H9 (cell line): ENCODE data around the gene SCTR. TPM values are rescaled to one million over a fixed set of nuclear protein-coding genes. Genes with fewer than 3 reads are reported as not detected.

Source experiments
- DNase-seq: peaks from one replicate; pipeline ENCODE4 v3.0.0-alpha.2; 2017
- H2AFZ ChIP-seq: one replicate; pipeline ENCODE4 v1.6.1; 2013; ENCODE audit warnings: mild to moderate bottlenecking, low read length, control low read depth, moderate library complexity
- H2AK5ac ChIP-seq: 2 replicates; pipeline ENCODE4 v1.6.1; 2013; ENCODE audit warnings: low read length, control low read depth, mixed read lengths; ENCODE audit not compliant: insufficient read length
- H2BK120ac ChIP-seq: one replicate; pipeline ENCODE4 v1.6.1; 2013; ENCODE audit warnings: low read depth, mild to moderate bottlenecking, low read length, control low read depth, inconsistent platforms; ENCODE audit not compliant: poor library complexity, severe bottlenecking
- H2BK12ac ChIP-seq: 2 replicates; pipeline ENCODE4 v1.6.1; 2013; ENCODE audit warnings: low read length, control low read depth, mixed read lengths, low read depth; ENCODE audit not compliant: insufficient read length
- H2BK15ac ChIP-seq: 2 replicates; pipeline ENCODE4 v1.6.1; 2013; ENCODE audit warnings: low read depth, low read length, control low read depth
- H2BK20ac ChIP-seq: one replicate; pipeline ENCODE4 v1.6.1; 2013; ENCODE audit warnings: low read depth, mild to moderate bottlenecking, low read length, control low read depth, inconsistent platforms; ENCODE audit not compliant: poor library complexity, severe bottlenecking
- H2BK5ac ChIP-seq: 2 replicates; pipeline ENCODE4 v1.6.1; 2013; ENCODE audit warnings: low read length, control low read depth, mixed read lengths; ENCODE audit not compliant: insufficient read length
- H3K14ac ChIP-seq: 2 replicates; pipeline ENCODE4 v1.6.1; 2013; ENCODE audit warnings: low read length, control low read depth; ENCODE audit not compliant: insufficient read depth
- H3K18ac ChIP-seq: 2 replicates; pipeline ENCODE4 v1.6.1; 2013; ENCODE audit warnings: low read depth, mild to moderate bottlenecking, mixed read lengths, low read length, control low read depth; ENCODE audit not compliant: insufficient read length
- H3K23ac ChIP-seq: 2 replicates; pipeline ENCODE4 v1.6.1; 2013; ENCODE audit warnings: low read length, control low read depth, mixed read lengths, low read depth; ENCODE audit not compliant: insufficient read length
- H3K23me2 ChIP-seq: 2 replicates; pipeline ENCODE4 v1.6.1; 2013; ENCODE audit warnings: low read depth, mild to moderate bottlenecking, mixed read lengths, low read length, control low read depth; ENCODE audit not compliant: insufficient read length, poor library complexity, severe bottlenecking
- H3K27ac ChIP-seq: 2 replicates; pipeline ENCODE4 v1.5.1; 2013; ENCODE audit warnings: low read length, control low read depth, mixed read lengths, low read depth; ENCODE audit not compliant: insufficient read length
- H3K27me3 ChIP-seq: 2 replicates; pipeline ENCODE4 v1.6.1; 2013; ENCODE audit warnings: low read length, control low read depth, inconsistent platforms; ENCODE audit not compliant: insufficient read depth
- H3K4ac ChIP-seq: 2 replicates; pipeline ENCODE4 v1.6.1; 2013; ENCODE audit warnings: low read depth, mild to moderate bottlenecking, control low read depth, inconsistent platforms, low read length, moderate library complexity
- H3K4me1 ChIP-seq: 2 replicates; pipeline ENCODE4 v1.6.1; 2013; ENCODE audit warnings: low read length, control low read depth, inconsistent platforms; ENCODE audit not compliant: insufficient read depth
- H3K4me2 ChIP-seq: 2 replicates; pipeline ENCODE4 v1.6.1; 2013; ENCODE audit warnings: low read length, control low read depth, mixed read lengths; ENCODE audit not compliant: insufficient read length, insufficient read depth
- H3K56ac ChIP-seq: 2 replicates; pipeline ENCODE4 v1.6.1; 2013; ENCODE audit warnings: low read depth, mild to moderate bottlenecking, mixed read lengths, low read length, control low read depth; ENCODE audit not compliant: insufficient read length
- H3K79me1 ChIP-seq: 2 replicates; pipeline ENCODE4 v1.6.1; 2013; ENCODE audit warnings: low read depth, mild to moderate bottlenecking, moderate library complexity, low read length, control low read depth, inconsistent platforms; ENCODE audit not compliant: insufficient read depth, poor library complexity, severe bottlenecking
- H3K79me2 ChIP-seq: 2 replicates; pipeline ENCODE4 v1.6.1; 2013; ENCODE audit warnings: low read length, control low read depth, inconsistent platforms; ENCODE audit not compliant: insufficient read depth
- H3K9ac ChIP-seq: 2 replicates; pipeline ENCODE4 v1.6.1; 2013; ENCODE audit warnings: low read length, control low read depth, mixed read lengths; ENCODE audit not compliant: insufficient read length; ENCODE audit errors: extremely low read depth
- H3K9me3 ChIP-seq: one replicate; pipeline ENCODE4 v1.6.1; 2013; ENCODE audit warnings: low read depth, low read length, inconsistent platforms; ENCODE audit not compliant: control insufficient read depth
- H3T11ph ChIP-seq: one replicate; pipeline ENCODE4 v1.6.1; 2013; ENCODE audit warnings: mild to moderate bottlenecking, low read length, control low read depth, inconsistent platforms
- H4K20me1 ChIP-seq: one replicate; pipeline ENCODE4 v1.6.1; 2013; ENCODE audit not compliant: control insufficient read depth, insufficient read length, insufficient read depth
- H4K5ac ChIP-seq: 2 replicates; pipeline ENCODE4 v1.6.1; 2013; ENCODE audit warnings: low read depth, mild to moderate bottlenecking, mixed read lengths, low read length, control low read depth; ENCODE audit not compliant: insufficient read length
- H4K8ac ChIP-seq: replicated peaks from 2 replicates; pipeline ENCODE4 v1.6.1; 2013; ENCODE audit warnings: low read length, control low read depth, mixed read lengths, low read depth; ENCODE audit not compliant: insufficient read length
- H4K91ac ChIP-seq: 2 replicates; pipeline ENCODE4 v1.6.1; 2013; ENCODE audit warnings: low read depth, mild to moderate bottlenecking, moderate library complexity, mixed read lengths, low read length, control low read depth; ENCODE audit not compliant: insufficient read length
- H3K27ac Mint-ChIP-seq, 3 experiments: 2 replicates in 2 of 3; 3 replicates in 1 of 3; pipeline ENCODE4 v1.8.0; 2020 to 2021; ENCODE audit warnings: mixed read lengths in 3 of 3, mild to moderate bottlenecking in 1 of 3, moderate library complexity in 1 of 3
- H3K27me3 Mint-ChIP-seq: 2 replicates; pipeline ENCODE4 v1.8.0; 2021; ENCODE audit warnings: low read depth, mild to moderate bottlenecking, moderate library complexity, mixed read lengths
- H3K36me3 Mint-ChIP-seq, 3 experiments: 2 replicates in 2 of 3; 3 replicates in 1 of 3; pipeline ENCODE4 v1.8.0; 2020 to 2021; ENCODE audit warnings: low read depth in 3 of 3, mixed read lengths in 3 of 3; ENCODE audit not compliant: insufficient read depth in 1 of 3
- H3K4me1 Mint-ChIP-seq, 2 experiments: 2 replicates each; pipeline ENCODE4 v1.8.0; 2020; ENCODE audit warnings: mixed read lengths in 2 of 2
- H3K4me3 Mint-ChIP-seq, 2 experiments: 2 replicates in 1 of 2; 3 replicates in 1 of 2; pipeline ENCODE4 v1.8.0; 2020 to 2021; ENCODE audit warnings: mild to moderate bottlenecking in 2 of 2, mixed read lengths in 2 of 2, moderate library complexity in 1 of 2
- H3K9me3 Mint-ChIP-seq, 2 experiments: 2 replicates in 1 of 2; 3 replicates in 1 of 2; pipeline ENCODE4 v1.8.0; 2020; ENCODE audit warnings: mild to moderate bottlenecking in 2 of 2, mixed read lengths in 2 of 2, moderate library complexity in 1 of 2
- WGBS: extraction: QIAGEN DNeasy Blood & Tissue Kit; methylation state at CpG from one replicate; pipeline ENCODE4 v1.1.7; 2013; ENCODE audit warnings: missing lambda C conversion rate, low lambda C conversion rate, mixed read lengths; ENCODE audit not compliant: insufficient read length; ENCODE audit errors: extremely low coverage; 5-methylcytosine and 5-hydroxymethylcytosine counted together
- total RNA-seq: library from RNA; stranded (reverse); gene quantifications from 2 replicates; pipeline ENCODE4 v1.2.1, GENCODE V29; 2021
- TF ChIP-seq, protein P1 (sequence below): fragments of 200-600 bp; sonication (generic); conservative IDR thresholded peaks from 3 replicates; pipeline ENCODE4 v1.8.0; 2021; ENCODE audit warnings: antibody characterized with exemption, mild to moderate bottlenecking

The SCTR gene
- total RNA-seq, 1 experiment from 2014 or later, result not detected

DNA sequence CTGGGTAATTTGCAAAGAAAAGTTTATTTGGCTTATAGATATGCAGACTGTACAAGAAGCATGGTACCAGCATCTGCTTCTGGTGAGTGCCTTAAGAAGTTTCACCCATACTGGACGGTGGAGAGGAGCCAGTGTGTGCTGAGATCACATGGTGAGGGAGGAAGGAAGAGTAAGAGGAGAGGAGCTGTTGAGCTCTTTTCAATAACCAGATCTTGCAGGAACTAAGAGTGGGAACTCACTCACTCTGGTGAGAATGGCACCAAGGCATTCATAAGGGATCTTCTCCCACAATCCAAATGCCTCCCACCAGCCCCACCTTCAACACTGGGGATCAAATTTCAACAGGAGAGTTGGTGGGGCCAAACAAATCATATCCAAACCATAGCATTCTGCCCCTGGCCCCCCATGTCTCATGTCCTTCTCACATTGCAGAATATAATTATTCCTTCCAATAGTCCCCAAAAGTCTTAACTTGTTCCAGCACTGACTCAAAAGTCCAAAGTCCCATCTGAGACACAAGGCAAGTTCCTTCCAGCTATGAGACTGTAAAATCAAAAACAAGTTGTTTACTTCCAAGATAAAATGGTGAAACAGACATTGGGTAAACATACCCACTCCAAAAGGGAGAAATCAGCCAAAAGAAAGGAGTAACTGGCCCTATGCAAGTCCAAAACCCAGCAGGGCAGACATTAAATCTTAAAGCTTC is 104.3 kb downstream of the SCTR start:
- Histone ChIP-seq H3K79me2 (no peaks in the 10 kb centered on the region), H3K23ac (no peak overlapping the region), H3K4ac (no peak overlapping the region), H2BK120ac (no peak overlapping the region), H3K27me3 (no peaks in the 10 kb centered on the region), H4K5ac (no peak overlapping the region), H3K27ac (no peak overlapping the region), H4K91ac (no peak overlapping the region), H3K23me2 (no peaks in the 10 kb centered on the region), H2BK15ac (no peak overlapping the region), H2BK12ac (no peak overlapping the region), H3K9me3 (no peaks in the 10 kb centered on the region), H3K9ac (no peak overlapping the region), H3K4me2 (no peak overlapping the region), H3T11ph (no peak overlapping the region), H2AK5ac (no peak overlapping the region), H2BK5ac (no peak overlapping the region), H3K14ac (no peak overlapping the region), H2BK20ac (no peak overlapping the region), H2AFZ (no peak overlapping the region), H3K18ac (no peak overlapping the region), H3K4me1 (0 out of 2 replicates have a peak, but pooled peaks cover 2% of the 10 kb centered on the region), H3K79me1 (no peaks in the 10 kb centered on the region), H4K20me1 (no peaks in the 10 kb centered on the region), H4K8ac (no peak overlapping the region), H3K56ac (no peak overlapping the region)
- Mint-ChIP-seq H3K27ac (no peak overlapping the region), H3K36me3 (peaks cover 0 to 19% (median 9%) of the 10 kb centered on the region in 3 experiments), H3K9me3 (peaks cover 12 to 28% of the 10 kb centered on the region in 2 experiments), H3K27me3 (peaks cover 11% of the 10 kb centered on the region), H3K4me3 (no peak overlapping the region), H3K4me1 (peaks cover 16 to 20% of the 10 kb centered on the region in 2 experiments)
- WGBS, result no CpG with 5 or more reads among the region's 1 CpG
- DNase-seq, result no peak
- TF ChIP-seq, protein P1, sequence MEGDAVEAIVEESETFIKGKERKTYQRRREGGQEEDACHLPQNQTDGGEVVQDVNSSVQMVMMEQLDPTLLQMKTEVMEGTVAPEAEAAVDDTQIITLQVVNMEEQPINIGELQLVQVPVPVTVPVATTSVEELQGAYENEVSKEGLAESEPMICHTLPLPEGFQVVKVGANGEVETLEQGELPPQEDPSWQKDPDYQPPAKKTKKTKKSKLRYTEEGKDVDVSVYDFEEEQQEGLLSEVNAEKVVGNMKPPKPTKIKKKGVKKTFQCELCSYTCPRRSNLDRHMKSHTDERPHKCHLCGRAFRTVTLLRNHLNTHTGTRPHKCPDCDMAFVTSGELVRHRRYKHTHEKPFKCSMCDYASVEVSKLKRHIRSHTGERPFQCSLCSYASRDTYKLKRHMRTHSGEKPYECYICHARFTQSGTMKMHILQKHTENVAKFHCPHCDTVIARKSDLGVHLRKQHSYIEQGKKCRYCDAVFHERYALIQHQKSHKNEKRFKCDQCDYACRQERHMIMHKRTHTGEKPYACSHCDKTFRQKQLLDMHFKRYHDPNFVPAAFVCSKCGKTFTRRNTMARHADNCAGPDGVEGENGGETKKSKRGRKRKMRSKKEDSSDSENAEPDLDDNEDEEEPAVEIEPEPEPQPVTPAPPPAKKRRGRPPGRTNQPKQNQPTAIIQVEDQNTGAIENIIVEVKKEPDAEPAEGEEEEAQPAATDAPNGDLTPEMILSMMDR, result no peak
